NCI-H510A treated with DMSO at 0.1 percent for 48 hours (cell line): ENCODE data around the gene SGF29.
"Not testable (repeated sequence)": the region's sequence is repeated elsewhere in the genome, so short reads cannot be mapped to it uniquely, and the experiment has no call there.

Experiments used
- DNase-seq: peaks from one replicate; lab custom pipeline; 2025; lab: John Stamatoyannopoulos, UW

Gene SGF29

DNA sequence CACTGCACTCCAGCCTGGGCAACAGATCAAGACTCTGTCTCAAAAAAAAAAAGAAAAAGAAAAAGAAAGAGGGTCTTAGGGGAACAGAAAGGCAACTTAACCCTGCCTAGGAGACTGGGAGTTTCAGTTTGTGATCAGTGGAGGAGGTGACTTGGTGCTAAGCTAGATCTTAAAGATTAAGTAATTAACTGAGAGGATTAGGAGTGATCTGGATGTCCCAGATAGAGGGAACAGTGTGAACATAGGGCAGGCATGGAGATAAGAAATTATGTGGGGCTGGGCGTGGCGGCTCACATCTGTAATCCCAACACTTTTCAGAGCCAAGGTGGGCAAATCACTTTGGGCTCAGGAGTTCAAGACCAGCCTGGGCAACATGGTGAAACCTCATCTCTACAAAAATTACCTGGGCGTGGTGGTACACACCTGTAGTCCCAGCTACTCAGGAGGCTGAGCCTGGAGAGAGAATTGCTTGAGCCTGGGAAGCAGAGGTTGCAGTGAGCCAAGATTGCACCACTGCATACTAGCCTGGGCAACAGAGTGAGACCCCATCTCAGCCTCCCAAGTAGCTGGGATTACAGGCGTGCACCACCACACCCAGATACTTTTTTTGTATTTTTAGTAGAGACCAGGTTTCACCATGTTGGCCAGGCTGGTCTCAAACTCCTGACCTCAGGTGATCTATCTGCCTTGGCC lies 12.7 kb downstream of the SGF29 start:
- not testable (repeated sequence) for DNase-seq

- no peak for DNase-seq
Observed at GRCh38 chr16:28567292-28567691, 13.6 kb downstream of the SGF29 start.

- no peak for DNase-seq
Observed at GRCh38 chr16:28569021-28569420, 15.3 kb downstream of the SGF29 start.

GRCh38 chr16:28569968-28570752 lies 16.4 kb downstream of the SGF29 start:
- no peak for DNase-seq

GRCh38 chr16:28572696-28573510 lies 19.2 kb downstream of the SGF29 start:
- DNase-seq = no peak

- DNase-seq = no peak
Observed at GRCh38 chr16:28573738-28574718, 20.3 kb downstream of the SGF29 start.

GRCh38 chr16:28574925-28575324 lies 21.2 kb downstream of the SGF29 start:
- DNase-seq = no peak

DNA sequence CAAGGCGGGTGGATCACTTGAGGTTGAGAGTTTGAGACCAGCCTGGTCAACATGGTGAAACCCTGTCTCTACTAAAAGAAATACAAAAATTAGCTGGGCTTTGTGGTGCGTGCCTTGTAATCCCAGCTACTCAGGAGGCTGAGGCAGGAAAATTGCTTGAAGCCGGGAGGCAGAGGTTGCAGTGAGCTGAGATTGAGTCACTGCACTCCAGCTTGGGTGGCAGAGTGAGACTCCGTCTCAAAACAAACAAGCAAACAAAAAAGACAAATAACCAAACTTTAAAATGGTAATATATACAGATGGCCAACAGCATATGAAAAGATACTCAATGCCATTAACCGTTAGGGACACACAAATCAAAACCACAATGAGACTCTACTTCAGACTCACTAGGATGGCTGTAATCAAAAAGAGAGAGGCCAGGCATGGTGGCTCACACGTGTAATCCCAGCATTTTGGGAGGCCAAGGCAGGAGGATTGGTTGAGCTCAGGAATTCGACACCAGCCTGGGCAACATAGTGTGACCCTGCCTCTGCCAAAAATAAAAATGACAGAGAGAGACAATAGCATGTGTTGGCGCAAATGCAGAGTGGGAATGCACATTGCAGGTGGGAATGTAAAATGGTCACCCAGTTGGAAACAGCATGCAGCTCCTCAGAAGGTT lies 21.9 kb downstream of the SGF29 start:
- no peak for DNase-seq

DNA sequence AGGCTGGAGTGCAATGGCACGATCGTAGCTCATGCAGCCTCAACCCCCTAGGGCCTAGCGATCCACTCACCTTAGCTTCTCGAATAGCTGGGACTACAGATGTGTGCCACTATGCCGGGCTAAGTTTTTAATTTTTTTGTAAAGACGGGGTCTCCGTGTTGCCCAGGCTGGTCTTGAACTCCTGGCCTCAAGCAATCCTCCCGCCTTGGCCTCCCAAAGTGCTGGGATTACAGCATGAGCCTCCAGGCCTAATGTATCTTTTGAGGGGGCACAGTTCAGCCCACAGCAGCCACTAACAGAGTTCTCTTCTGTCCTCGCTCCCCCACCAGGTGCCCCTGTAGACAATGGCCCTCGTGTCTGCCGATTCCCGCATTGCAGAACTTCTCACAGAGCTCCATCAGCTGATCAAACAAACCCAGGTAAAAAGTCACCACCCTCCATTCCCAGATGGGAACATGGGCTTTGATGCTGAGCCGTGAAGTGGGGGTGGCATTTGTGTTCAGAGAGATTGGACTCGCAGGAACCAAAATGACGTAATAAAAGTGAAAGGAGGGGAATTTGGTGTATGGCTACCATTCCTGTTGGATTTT lies 27.1 kb downstream of the SGF29 start:
- DNase-seq = no peak

DNA sequence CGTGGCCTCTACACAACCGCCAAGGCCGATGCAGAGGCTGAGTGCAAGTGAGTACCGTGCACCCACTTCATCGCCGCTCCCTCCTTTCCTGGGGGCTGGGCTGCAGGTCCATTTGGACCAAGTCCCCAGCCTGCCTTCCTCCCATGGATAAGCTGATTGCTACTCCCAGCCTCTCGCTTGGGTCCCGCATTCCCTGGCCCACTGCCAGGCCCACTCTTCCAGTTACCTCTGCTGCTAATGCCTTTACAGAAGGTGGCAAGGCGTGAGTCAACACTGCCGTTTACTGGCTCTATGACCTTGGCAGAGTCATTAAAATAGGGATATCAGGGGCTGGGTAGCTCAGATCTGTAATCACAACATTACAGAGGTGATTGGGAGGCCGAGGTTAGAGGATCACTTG lies 32.0 kb downstream of the SGF29 start:
- DNase-seq = no peak

GRCh38 chr16:28586466-28586865 lies 32.7 kb downstream of the SGF29 start:
- no peak for DNase-seq

DNA sequence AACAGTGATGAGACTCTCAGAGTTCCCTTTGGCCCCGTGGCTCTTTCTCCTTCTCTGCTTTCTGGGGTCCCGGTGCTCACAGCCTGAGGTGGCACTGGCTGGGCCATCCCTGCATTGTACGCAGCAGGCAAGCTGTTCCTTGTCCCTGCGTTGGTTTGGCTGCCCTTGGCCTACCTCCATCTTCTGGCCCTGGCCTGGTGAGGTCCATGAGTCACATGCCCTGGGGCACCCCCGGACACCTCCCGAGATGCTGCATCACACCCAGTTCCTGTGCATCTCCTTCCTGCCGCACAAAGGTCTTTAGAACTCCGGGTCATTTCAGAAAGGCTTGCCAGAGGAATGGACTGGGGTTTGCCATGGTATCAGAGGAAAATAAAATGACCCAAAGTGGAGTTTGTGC lies 33.7 kb downstream of the SGF29 start:
- no peak for DNase-seq

- no peak for DNase-seq
Observed at GRCh38 chr16:28589069-28589468, 35.3 kb downstream of the SGF29 start.

GRCh38 chr16:28589930-28590329 lies 36.2 kb downstream of the SGF29 start:
- DNase-seq = no peak

GRCh38 chr16:28590384-28591340 lies 36.9 kb downstream of the SGF29 start:
- no peak for DNase-seq

DNA sequence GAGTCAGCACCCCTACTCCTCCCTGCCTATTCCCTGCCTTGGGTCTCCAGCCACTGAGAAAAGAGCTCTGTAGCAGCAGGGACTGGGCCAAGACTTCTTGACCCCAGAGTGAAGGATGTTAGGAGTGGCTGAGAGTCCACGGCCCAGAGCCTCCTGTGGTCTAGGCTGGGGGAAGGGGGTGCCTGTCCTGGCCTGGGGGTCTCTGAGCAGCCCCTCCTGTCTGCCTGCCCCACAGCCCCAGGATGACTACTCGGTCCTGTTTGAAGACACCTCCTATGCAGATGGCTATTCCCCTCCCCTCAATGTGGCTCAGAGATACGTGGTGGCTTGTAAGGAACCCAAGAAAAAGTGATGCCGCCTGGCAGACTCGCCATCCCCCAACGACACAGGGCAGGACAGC lies 37.6 kb downstream of the SGF29 start:
- DNase-seq = no peak

DNA sequence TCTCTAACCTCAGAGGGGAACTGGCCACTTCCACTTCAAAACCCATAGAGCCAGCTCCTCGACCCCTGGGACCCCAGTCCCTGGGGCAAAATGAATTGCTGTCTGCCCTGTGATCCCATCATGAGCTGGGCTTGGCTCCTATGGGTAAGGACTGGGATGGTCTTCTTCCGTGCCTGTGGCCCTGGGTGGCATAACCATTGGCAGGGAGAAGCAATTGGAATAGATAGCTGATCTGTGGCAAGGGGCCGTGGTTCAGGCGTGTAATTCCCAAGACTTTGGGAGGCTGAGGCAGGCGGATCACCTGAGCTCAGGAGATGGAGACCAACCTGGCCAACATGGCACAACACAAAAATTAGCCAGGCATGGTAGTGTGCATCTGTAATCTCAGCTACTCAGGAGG lies 38.8 kb downstream of the SGF29 start:
- DNase-seq = no peak

- DNase-seq = no peak
Observed at GRCh38 chr16:28592979-28593553, 39.3 kb downstream of the SGF29 start.

- not testable (repeated sequence) for DNase-seq
Observed at GRCh38 chr16:28595451-28595850, 41.7 kb downstream of the SGF29 start.
